ENCODE data around the gene POMP.

DNA sequence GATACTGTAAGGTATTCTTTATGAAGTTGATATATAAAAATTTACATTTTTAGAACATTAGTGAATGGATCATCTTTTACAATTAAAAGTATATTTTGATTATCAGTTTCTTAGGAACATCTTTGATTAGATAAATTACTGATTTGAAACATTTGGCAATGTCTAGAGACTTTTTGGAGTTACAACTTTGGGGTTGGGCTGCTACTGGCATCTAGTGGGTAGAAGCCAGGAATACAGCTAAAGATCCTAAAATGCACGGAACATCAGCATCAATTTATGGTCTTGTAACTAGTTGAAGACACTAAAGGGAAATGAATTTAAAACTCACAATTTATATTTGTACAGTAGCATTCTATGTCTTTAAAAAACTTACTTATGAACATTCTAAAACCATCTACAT is 19.9 kb downstream of the POMP start:
- TF ChIP-seq POLR2A (IDR thresholded peaks at IDR 0.05) = no peak
- TF ChIP-seq, protein P1, sequence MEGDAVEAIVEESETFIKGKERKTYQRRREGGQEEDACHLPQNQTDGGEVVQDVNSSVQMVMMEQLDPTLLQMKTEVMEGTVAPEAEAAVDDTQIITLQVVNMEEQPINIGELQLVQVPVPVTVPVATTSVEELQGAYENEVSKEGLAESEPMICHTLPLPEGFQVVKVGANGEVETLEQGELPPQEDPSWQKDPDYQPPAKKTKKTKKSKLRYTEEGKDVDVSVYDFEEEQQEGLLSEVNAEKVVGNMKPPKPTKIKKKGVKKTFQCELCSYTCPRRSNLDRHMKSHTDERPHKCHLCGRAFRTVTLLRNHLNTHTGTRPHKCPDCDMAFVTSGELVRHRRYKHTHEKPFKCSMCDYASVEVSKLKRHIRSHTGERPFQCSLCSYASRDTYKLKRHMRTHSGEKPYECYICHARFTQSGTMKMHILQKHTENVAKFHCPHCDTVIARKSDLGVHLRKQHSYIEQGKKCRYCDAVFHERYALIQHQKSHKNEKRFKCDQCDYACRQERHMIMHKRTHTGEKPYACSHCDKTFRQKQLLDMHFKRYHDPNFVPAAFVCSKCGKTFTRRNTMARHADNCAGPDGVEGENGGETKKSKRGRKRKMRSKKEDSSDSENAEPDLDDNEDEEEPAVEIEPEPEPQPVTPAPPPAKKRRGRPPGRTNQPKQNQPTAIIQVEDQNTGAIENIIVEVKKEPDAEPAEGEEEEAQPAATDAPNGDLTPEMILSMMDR (IDR thresholded peaks at IDR 0.05) = peak in 1 of 4 experiments; percentile 4

All from uterus (tissue), 2 donors.